Natural killer cell (primary cell): ENCODE data around the gene LIME1. TPM values are rescaled to one million over a fixed set of nuclear protein-coding genes. Genes with fewer than 3 reads are reported as not detected.

Source experiments
- ATAC-seq, 3 donors: fragments of 150-1000 bp in 2 of 3; fragments of 200-7000 bp in 1 of 3; cut with Tn5 transposase; 1 replicate in 1 of 3; 2 replicates in 2 of 3; pipeline ENCODE4 v1.10.0; 2021; ENCODE audit warnings: mild to moderate bottlenecking in 2 of 3, moderate library complexity in 2 of 3
- DNase-seq, 2 donors: peaks; one replicate each; pipeline versions ENCODE4 v3.0.0 to v3.0.0-alpha.2; 2013 to 2021; ENCODE audit warnings: mixed read lengths in 1 of 2
- H3K27ac ChIP-seq: one replicate; pipeline ENCODE4 v1.5.1; 2013; ENCODE audit warnings: mild to moderate bottlenecking, low read length
- H3K27me3 ChIP-seq: one replicate; pipeline ENCODE4 v1.6.1; 2013; ENCODE audit warnings: low read length; ENCODE audit not compliant: control insufficient read depth, insufficient read depth
- H3K36me3 ChIP-seq: one replicate; pipeline ENCODE4 v1.6.1; 2013; ENCODE audit warnings: low read length; ENCODE audit not compliant: control insufficient read depth, insufficient read depth
- H3K4me1 ChIP-seq: one replicate; pipeline ENCODE4 v1.6.1; 2013; ENCODE audit warnings: low read length; ENCODE audit not compliant: control insufficient read depth, insufficient read depth
- H3K4me3 ChIP-seq: one replicate; pipeline ENCODE4 v1.5.1; 2013; ENCODE audit warnings: low read length
- H3K9me3 ChIP-seq: one replicate; pipeline ENCODE4 v1.6.1; 2013; ENCODE audit warnings: low read length; ENCODE audit not compliant: control insufficient read depth, insufficient read depth
- H3K27ac Mint-ChIP-seq, 2 donors: one replicate each; pipeline ENCODE4 v1.8.0; 2022; ENCODE audit warnings: mild to moderate bottlenecking in 2 of 2, mixed read lengths in 2 of 2, moderate library complexity in 1 of 2
- H3K27me3 Mint-ChIP-seq, 2 donors: one replicate each; pipeline ENCODE4 v1.8.0; 2022; ENCODE audit warnings: low read depth in 2 of 2, mixed read lengths in 2 of 2
- H3K36me3 Mint-ChIP-seq: one replicate; pipeline ENCODE4 v1.8.0; 2022; ENCODE audit warnings: mixed read lengths
- H3K4me1 Mint-ChIP-seq, 2 donors: one replicate each; pipeline ENCODE4 v1.8.0; 2022; ENCODE audit warnings: mixed read lengths in 2 of 2
- H3K4me3 Mint-ChIP-seq: one replicate; pipeline ENCODE4 v1.8.0; 2022; ENCODE audit warnings: mild to moderate bottlenecking, moderate library complexity, mixed read lengths
- H3K9me3 Mint-ChIP-seq, 2 donors: one replicate each; pipeline ENCODE4 v1.8.0; 2022; ENCODE audit warnings: mixed read lengths in 2 of 2
- WGBS: methylation state at CpG from one replicate; pipeline ENCODE4 v1.1.7; 2013; ENCODE audit warnings: missing lambda C conversion rate; ENCODE audit not compliant: insufficient coverage; 5-methylcytosine and 5-hydroxymethylcytosine counted together
- intact Hi-C: fragments of 100-400 bp; cut with micrococcal nuclease; formaldehyde crosslinking; loops from one replicate; pipeline ENCODE4 v1.14.2; 2022
- total RNA-seq, 4 donors: library from RNA; stranded (reverse); fragments of 120-200 nt in 1 of 4; gene quantifications; one replicate each; pipeline versions ENCODE4 v1.2.3 to v1.2.4, GENCODE V29; 2013 to 2022
- TF ChIP-seq, protein P1 (sequence below): fragments of 200-600 bp; IDR thresholded peaks from one replicate; pipeline ENCODE4 v1.8.0; 2022; ENCODE audit warnings: antibody characterized with exemption

LIME1 gene
- total RNA-seq, 3 donors from 2014 or later (not counting 1 experiment from before 2014, with no cell fraction given) = 86.5 to 94.4 (median 91.7) TPM

DNA sequence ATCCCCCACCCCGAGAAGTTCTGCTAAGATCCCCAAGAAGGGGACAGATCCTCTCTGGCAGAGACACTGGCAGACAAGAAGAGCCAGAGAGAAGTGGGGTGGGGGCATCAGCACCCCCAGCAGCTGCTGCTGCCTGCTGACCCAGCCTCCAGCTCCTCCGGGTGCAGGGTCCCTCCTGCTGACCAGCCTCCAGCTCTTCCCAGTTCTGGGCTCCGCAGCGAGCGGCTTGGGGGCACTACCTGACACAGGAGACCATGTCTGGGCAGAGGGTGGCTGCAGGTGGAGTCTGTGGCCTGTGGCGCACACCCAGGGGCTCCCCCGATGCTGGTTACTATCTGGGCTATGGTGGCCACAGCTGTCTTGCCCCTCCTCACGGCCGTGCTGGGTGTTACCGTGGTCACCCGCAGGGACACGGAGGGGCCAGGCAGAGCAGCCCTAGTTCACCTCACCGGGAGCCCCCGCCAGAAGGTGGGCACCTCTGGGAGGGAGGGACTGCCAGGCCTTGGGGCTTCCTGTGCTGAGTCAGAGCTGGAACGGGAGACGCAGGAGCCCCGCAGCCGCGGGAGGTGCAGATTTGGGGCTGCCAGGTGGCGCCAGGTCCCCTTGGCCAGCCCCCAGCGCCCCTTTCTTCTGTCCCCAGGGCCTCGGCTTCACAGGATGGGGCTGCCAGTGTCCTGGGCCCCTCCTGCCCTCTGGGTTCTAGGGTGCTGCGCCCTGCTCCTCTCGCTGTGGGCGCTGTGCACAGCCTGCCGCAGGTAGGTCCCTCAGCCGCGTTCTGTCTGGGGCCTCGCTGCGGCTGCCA is 630 bp downstream of the LIME1 start:
- peak overlapping the region; percentile 73 for H3K27ac ChIP-seq
- DNase-seq (peak; percentile 55 to 80), ATAC-seq (peak; percentile 25 to 27 (median 27))
- peaks cover 21 to 46% of the 10 kb centered on the region in 2 donors for H3K4me1 Mint-ChIP-seq
- peak overlapping the region; percentile 62 for H3K4me3 ChIP-seq
- TF ChIP-seq, protein P1, sequence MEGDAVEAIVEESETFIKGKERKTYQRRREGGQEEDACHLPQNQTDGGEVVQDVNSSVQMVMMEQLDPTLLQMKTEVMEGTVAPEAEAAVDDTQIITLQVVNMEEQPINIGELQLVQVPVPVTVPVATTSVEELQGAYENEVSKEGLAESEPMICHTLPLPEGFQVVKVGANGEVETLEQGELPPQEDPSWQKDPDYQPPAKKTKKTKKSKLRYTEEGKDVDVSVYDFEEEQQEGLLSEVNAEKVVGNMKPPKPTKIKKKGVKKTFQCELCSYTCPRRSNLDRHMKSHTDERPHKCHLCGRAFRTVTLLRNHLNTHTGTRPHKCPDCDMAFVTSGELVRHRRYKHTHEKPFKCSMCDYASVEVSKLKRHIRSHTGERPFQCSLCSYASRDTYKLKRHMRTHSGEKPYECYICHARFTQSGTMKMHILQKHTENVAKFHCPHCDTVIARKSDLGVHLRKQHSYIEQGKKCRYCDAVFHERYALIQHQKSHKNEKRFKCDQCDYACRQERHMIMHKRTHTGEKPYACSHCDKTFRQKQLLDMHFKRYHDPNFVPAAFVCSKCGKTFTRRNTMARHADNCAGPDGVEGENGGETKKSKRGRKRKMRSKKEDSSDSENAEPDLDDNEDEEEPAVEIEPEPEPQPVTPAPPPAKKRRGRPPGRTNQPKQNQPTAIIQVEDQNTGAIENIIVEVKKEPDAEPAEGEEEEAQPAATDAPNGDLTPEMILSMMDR = no peak
- intact Hi-C loops = loop anchor here (10.0 kb wide), 1 partner anchor 102 kb away; no protein-coding TSS in a partner anchor
- peak overlapping the region; percentile 89 for H3K4me3 Mint-ChIP-seq
- H3K9me3 ChIP-seq = no peaks in the 10 kb centered on the region
- H3K27ac Mint-ChIP-seq = peak overlapping the region; percentile 83 to 92
- H3K27me3 ChIP-seq = no peaks in the 10 kb centered on the region
- H3K36me3 Mint-ChIP-seq = no peaks in the 10 kb centered on the region
- WGBS = 2% methylated on average over 30 of the region's 30 CpGs
- H3K4me1 ChIP-seq = peaks cover 63% of the 10 kb centered on the region
- H3K36me3 ChIP-seq = peaks cover 33% of the 10 kb centered on the region
- H3K9me3 Mint-ChIP-seq = no peaks in the 10 kb centered on the region
- H3K27me3 Mint-ChIP-seq = no peaks in the 10 kb centered on the region

DNA sequence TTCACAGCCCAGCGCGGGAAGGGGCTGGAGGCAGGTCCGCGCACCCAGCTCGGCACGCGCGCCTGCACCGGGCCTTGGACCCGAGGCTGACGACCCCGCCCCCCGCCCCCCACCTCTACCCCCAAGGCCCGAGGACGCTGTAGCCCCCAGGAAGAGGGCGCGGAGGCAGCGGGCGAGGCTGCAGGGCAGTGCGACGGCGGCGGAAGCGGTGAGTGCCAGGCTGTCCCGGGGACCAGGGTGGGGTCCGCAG is 1.2 kb downstream of the LIME1 start:
- peak overlapping the region in 1 of 2 donors; percentile 92 for H3K27ac Mint-ChIP-seq
- H3K4me3 ChIP-seq = peak overlapping the region; percentile 62

DNA sequence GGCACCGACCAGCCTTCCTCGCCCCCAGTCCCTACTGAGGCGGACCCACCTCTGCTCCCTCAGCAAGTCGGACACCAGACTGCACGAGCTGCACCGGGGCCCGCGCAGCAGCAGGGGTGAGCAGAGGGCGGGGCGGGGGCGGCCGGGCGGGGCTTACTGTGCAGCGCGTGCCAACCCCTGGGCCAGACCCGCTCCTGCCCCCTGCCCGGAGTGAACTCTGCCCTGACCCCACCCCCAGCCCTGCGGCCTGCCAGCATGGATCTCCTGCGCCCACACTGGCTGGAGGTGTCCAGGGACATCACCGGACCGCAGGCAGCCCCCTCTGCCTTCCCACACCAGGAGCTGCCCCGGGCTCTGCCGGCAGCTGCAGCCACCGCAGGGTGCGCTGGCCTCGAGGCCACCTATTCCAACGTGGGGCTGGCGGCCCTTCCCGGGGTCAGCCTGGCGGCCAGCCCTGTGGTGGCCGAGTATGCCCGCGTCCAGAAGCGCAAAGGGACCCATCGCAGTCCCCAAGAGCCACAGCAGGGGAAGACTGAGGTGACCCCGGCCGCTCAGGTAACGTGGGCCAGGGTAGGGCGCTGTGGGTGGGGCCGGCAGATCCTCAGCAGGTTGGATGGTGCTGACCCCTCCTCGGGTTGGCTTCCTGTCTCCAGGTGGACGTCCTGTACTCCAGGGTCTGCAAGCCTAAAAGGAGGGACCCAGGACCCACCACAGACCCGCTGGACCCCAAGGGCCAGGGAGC is 1.7 kb downstream of the LIME1 start:
- TF ChIP-seq, protein P1 = no peak
- Histone ChIP-seq H3K27me3 (no peaks in the 10 kb centered on the region), H3K9me3 (no peaks in the 10 kb centered on the region), H3K4me1 (peaks cover 61% of the 10 kb centered on the region), H3K27ac (peak overlapping the region; percentile 38), H3K4me3 (peak overlapping the region; percentile 62), H3K36me3 (peaks cover 35% of the 10 kb centered on the region)
- H3K27me3 Mint-ChIP-seq = no peaks in the 10 kb centered on the region
- DNase-seq (peak in 1 of 2 donors; percentile 66), ATAC-seq (peak; percentile 10 to 18 (median 11))
- H3K4me3 Mint-ChIP-seq = peak overlapping the region; percentile 89
- H3K36me3 Mint-ChIP-seq = no peaks in the 10 kb centered on the region
- no peaks in the 10 kb centered on the region for H3K9me3 Mint-ChIP-seq
- intact Hi-C loops = loop anchor here (10.0 kb wide), 1 partner anchor 103 kb away; no protein-coding TSS in a partner anchor
- WGBS = 17% methylated on average over 43 of the region's 43 CpGs
- H3K4me1 Mint-ChIP-seq = peaks cover 21 to 46% of the 10 kb centered on the region in 2 donors
- peak overlapping the region in 1 of 2 donors; percentile 40 for H3K27ac Mint-ChIP-seq

More for the DNA sequence above, 1.2 kb downstream of the LIME1 start:
- intact Hi-C loops = loop anchor here (10.0 kb wide), 1 partner anchor 103 kb away; no protein-coding TSS in a partner anchor
- Mint-ChIP-seq H3K4me1 (peaks cover 21 to 46% of the 10 kb centered on the region in 2 donors), H3K36me3 (no peaks in the 10 kb centered on the region), H3K27me3 (no peaks in the 10 kb centered on the region), H3K4me3 (peak overlapping the region; percentile 89), H3K9me3 (no peaks in the 10 kb centered on the region)
- H3K36me3 ChIP-seq = peaks cover 35% of the 10 kb centered on the region
- H3K27me3 ChIP-seq = no peaks in the 10 kb centered on the region
- DNase-seq (no peak), ATAC-seq (peak; percentile 0)
- peak overlapping the region; percentile 73 for H3K27ac ChIP-seq
- WGBS = 1% methylated on average over 25 of the region's 26 CpGs
- TF ChIP-seq, protein P1 = no peak
- no peaks in the 10 kb centered on the region for H3K9me3 ChIP-seq
- H3K4me1 ChIP-seq = peaks cover 61% of the 10 kb centered on the region
